Endothelial cell of umbilical vein (primary cell): ENCODE results near the gene CDX2. TPM values are rescaled to one million over a fixed set of nuclear protein-coding genes. Genes with fewer than 3 reads are reported as not detected.

Source experiments
- BruUV-seq: library from RNA; stranded (reverse); fragments of 400-500 nt; replicated peaks from 2 replicates; lab custom pipeline; 2021; lab: Mats Ljungman, UMichigan
- CTCF ChIA-PET: fragments of 300-600, 350-600 bp; sonication (Branson Sonifier 250); formaldehyde crosslinking; loops from one replicate; lab custom pipeline; 2021; ENCODE audit warnings: antibody characterized with exemption, inconsistent platforms; lab: Charles Lee
- POLR2A ChIA-PET: fragments of 300-600, 350-600 bp; sonication (Branson Sonifier 250); formaldehyde crosslinking; loops from one replicate; lab custom pipeline; 2021; ENCODE audit warnings: antibody characterized with exemption, inconsistent platforms; lab: Charles Lee
- DNase-seq: peaks from one replicate; pipeline ENCODE4 v3.0.0-alpha.2; 2011; ENCODE audit warnings: low read depth, low spot score
- FAIRE-seq: peaks from 2 replicates; lab custom pipeline; 2011; peaks lifted over from hg19 to GRCh38; lab: Jason Lieb, UNC
- H2AFZ ChIP-seq: 2 replicates; pipeline ENCODE4 v1.6.0; 2012; ENCODE audit warnings: low read depth, low read length, control low read depth, inconsistent platforms
- H3K27ac ChIP-seq: 2 replicates; pipeline ENCODE4 v1.5.1; 2011; ENCODE audit warnings: low read depth, mild to moderate bottlenecking, control low read depth, low read length, moderate library complexity; ENCODE audit not compliant: insufficient read depth
- H3K27me3 ChIP-seq, 2 experiments: 2 replicates each; pipeline versions ENCODE4 v1.6.0 to v1.6.1; 2011; ENCODE audit warnings: low read length in 2 of 2, mixed read lengths in 1 of 2; ENCODE audit not compliant: control insufficient read depth in 2 of 2, insufficient read depth in 2 of 2
- H3K36me3 ChIP-seq, 2 experiments: 2 replicates in 1 of 2; 3 replicates in 1 of 2; pipeline ENCODE4 v1.5.1; 2011; ENCODE audit warnings: low read length in 2 of 2, mild to moderate bottlenecking in 1 of 2, moderate library complexity in 1 of 2; ENCODE audit not compliant: control insufficient read depth in 2 of 2, insufficient read depth in 2 of 2; ENCODE audit errors: extremely low read depth in 1 of 2
- H3K4me1 ChIP-seq: 3 replicates; pipeline ENCODE4 v1.5.1; 2011; ENCODE audit warnings: mild to moderate bottlenecking, low read length; ENCODE audit not compliant: control insufficient read depth, insufficient read depth; ENCODE audit errors: extremely low read depth
- H3K4me2 ChIP-seq: 2 replicates; pipeline ENCODE4 v1.6.1; 2011; ENCODE audit warnings: low read length, control low read depth, mixed read lengths; ENCODE audit not compliant: insufficient read depth
- H3K4me3 ChIP-seq, 3 experiments: fragments of 200-600 bp in 1 of 3; sonication (generic), shearing (Covaris generic) in 1 of 3; replicated peaks in 1 of 3; 2 replicates each; pipeline ENCODE4 v1.5.1; 2011 to 2016; ENCODE audit warnings: control low read depth in 3 of 3, low read length in 3 of 3, mild to moderate bottlenecking in 2 of 3, inconsistent platforms in 1 of 3, low read depth in 1 of 3, moderate library complexity in 1 of 3; ENCODE audit not compliant: insufficient read depth in 1 of 3
- H3K79me2 ChIP-seq: 2 replicates; pipeline ENCODE4 v1.6.0; 2012; ENCODE audit warnings: low read length, inconsistent platforms; ENCODE audit not compliant: control insufficient read depth, insufficient read depth
- H3K9ac ChIP-seq: replicated peaks from 2 replicates; pipeline ENCODE3; 2011; ENCODE audit warnings: low read length, control low read depth; ENCODE audit not compliant: insufficient read depth; ENCODE audit errors: extremely low read depth
- H3K9me1 ChIP-seq: replicated peaks from 3 replicates; pipeline ENCODE4 v1.6.0; 2011; ENCODE audit warnings: mild to moderate bottlenecking, low read length; ENCODE audit not compliant: control insufficient read depth, insufficient read depth; ENCODE audit errors: extremely low read depth
- H3K9me3 ChIP-seq: replicated peaks from 2 replicates; pipeline ENCODE4 v1.5.1; 2012; ENCODE audit warnings: low read length, inconsistent platforms; ENCODE audit not compliant: control insufficient read depth, insufficient read depth
- H4K20me1 ChIP-seq: replicated peaks from 2 replicates; pipeline ENCODE3; 2011; ENCODE audit warnings: mild to moderate bottlenecking, low read length; ENCODE audit not compliant: control insufficient read depth, insufficient read depth; ENCODE audit errors: extremely low read depth
- CTCF ChIP-seq, 2 donors: IDR thresholded peaks; 1 replicate in 1 of 2; 2 replicates in 1 of 2; pipeline ENCODE4 v1.5.1; 2011; ENCODE audit warnings: low read length in 2 of 2, mild to moderate bottlenecking in 2 of 2, moderate library complexity in 2 of 2, control low read depth in 1 of 2, inconsistent platforms in 1 of 2, low read depth in 1 of 2; ENCODE audit not compliant: insufficient read depth in 1 of 2; ENCODE audit errors: extremely low read depth in 1 of 2
- EZH2 ChIP-seq: IDR thresholded peaks from 2 replicates; pipeline ENCODE4 v1.6.1; 2012; ENCODE audit warnings: borderline replicate concordance, low read depth, mild to moderate bottlenecking, moderate library complexity, low read length, inconsistent platforms; ENCODE audit not compliant: severe bottlenecking
- FOS ChIP-seq: IDR thresholded peaks from 2 replicates; pipeline ENCODE4 v1.6.1; 2011; ENCODE audit warnings: mild to moderate bottlenecking, low read length, moderate library complexity, borderline replicate concordance; ENCODE audit not compliant: insufficient read depth
- GATA2 ChIP-seq: IDR thresholded peaks from 2 replicates; pipeline ENCODE4 v1.7.0; 2011; ENCODE audit warnings: low read depth, mild to moderate bottlenecking, moderate library complexity, mixed read lengths, low read length; ENCODE audit not compliant: insufficient read length, insufficient read depth
- MAX ChIP-seq: IDR thresholded peaks from 2 replicates; pipeline ENCODE4 v1.6.1; 2011; ENCODE audit not compliant: insufficient read depth, insufficient read length
- MYC ChIP-seq: IDR thresholded peaks from one replicate; pipeline ENCODE4 v1.6.1; 2011; ENCODE audit warnings: mild to moderate bottlenecking, low read depth, low read length
- POLR2A ChIP-seq: IDR thresholded peaks from 2 replicates; pipeline ENCODE4 v1.6.1; 2012; ENCODE audit warnings: low read depth, mild to moderate bottlenecking, control low read depth, low read length
- POLR2AphosphoS5 ChIP-seq: IDR thresholded peaks from 2 replicates; pipeline ENCODE4 v1.6.1; 2012; ENCODE audit warnings: low read depth, mild to moderate bottlenecking, control low read depth, low read length, moderate library complexity; ENCODE audit not compliant: insufficient read depth
- dilution Hi-C: fragments of 300-500 bp; cut with MboI; formaldehyde crosslinking; loops from one replicate; pipeline ENCODE4 v1.15.0; 2019; ENCODE audit warnings: low sequenced_read_pairs; ENCODE audit not compliant: extremely low pct_ligation_motif_present
- intact Hi-C: fragments of 100-400 bp; cut with micrococcal nuclease; formaldehyde crosslinking; loops from one replicate; pipeline ENCODE4 v1.10.0; 2022
- polyA plus RNA-seq, 4 experiments: library from polyadenylated mRNA; depleted of rRNA in 3 of 4; stranded (reverse) in 3 of 4; unstranded in 1 of 4; fragments of >200 nt; gene quantifications; 2 replicates each; pipeline versions ENCODE4 v1.2.1 to v1.2.3, GENCODE V29; 2011 to 2012; ENCODE audit warnings: missing spikeins in 1 of 4
- total RNA-seq: library from RNA; stranded (reverse); gene quantifications from 2 replicates; pipeline ENCODE4 v1.2.3, GENCODE V29; 2021

CDX2 gene
- total and polyA plus RNA-seq, 2 donors (not counting 3 experiments of a cell fraction or from before 2014, with no cell fraction given): not detected

GRCh38 chr13:27965740-27966640 is 3.1 kb downstream of the CDX2 start:
- BruUV-seq: no TSS peak
- H3K4me3 ChIP-seq: no peak overlapping the region
- ChIA-PET CTCF (interaction anchor here (1.2 to 1.8 kb wide), 3 partner anchors 12 to 18 kb away, joined by 4 to 6 read pairs (median 5); no protein-coding TSS in a partner anchor), POLR2A (no interaction called here)
- H3K36me3 ChIP-seq: no peaks in the 10 kb centered on the region
- intact Hi-C loops: no loop called here
- no peak overlapping the region for H3K9ac ChIP-seq
- no peaks in the 10 kb centered on the region for H4K20me1 ChIP-seq
- no peak overlapping the region for H3K4me2 ChIP-seq
- H2AFZ ChIP-seq: no peak overlapping the region
- H3K9me3 ChIP-seq: no peaks in the 10 kb centered on the region
- DNase-seq (no peak), FAIRE-seq (no peak)
- H3K27ac ChIP-seq: no peak overlapping the region
- H3K9me1 ChIP-seq: no peaks in the 10 kb centered on the region
- H3K79me2 ChIP-seq: no peaks in the 10 kb centered on the region
- TF ChIP-seq POLR2AphosphoS5 (no peak), EZH2 (peak; percentile 29)
- H3K4me1 ChIP-seq: no peaks in the 10 kb centered on the region
- dilution Hi-C loops: no loop called here
- peaks cover 84 to 98% of the 10 kb centered on the region in 2 experiments for H3K27me3 ChIP-seq

- Histone ChIP-seq H3K4me2 (no peak overlapping the region), H3K27ac (no peak overlapping the region), H3K36me3 (no peaks in the 10 kb centered on the region), H4K20me1 (no peaks in the 10 kb centered on the region), H3K4me3 (no peak overlapping the region), H3K9ac (no peak overlapping the region), H3K9me3 (no peaks in the 10 kb centered on the region), H3K4me1 (peaks cover 3% of the 10 kb centered on the region), H2AFZ (no peak overlapping the region), H3K9me1 (no peaks in the 10 kb centered on the region), H3K27me3 (peaks cover 83 to 98% of the 10 kb centered on the region in 2 experiments), H3K79me2 (no peaks in the 10 kb centered on the region)
- no TSS peak for BruUV-seq
- no peak for FAIRE-seq
- dilution Hi-C loops (no loop called here), intact Hi-C loops (no loop called here)
- TF ChIP-seq POLR2A: no peak
- no peak for TF ChIP-seq MYC
- no peak for TF ChIP-seq FOS
- TF ChIP-seq CTCF (IDR thresholded peaks at IDR 0.05; ENCODE audit: extremely low read depth in 1 of 2, insufficient read depth in 1 of 2, low read depth in 1 of 2, low read length in 2 of 2): no peak
- no peak for TF ChIP-seq MAX
- no peak for TF ChIP-seq POLR2AphosphoS5
- no peak for TF ChIP-seq GATA2
- no peak for TF ChIP-seq EZH2
- CTCF ChIA-PET: interaction anchor here (1.2 to 1.8 kb wide), 3 partner anchors 11 to 19 kb away, joined by 4 to 6 read pairs (median 5); no protein-coding TSS in a partner anchor
- no peak for DNase-seq
- POLR2A ChIA-PET: no interaction called here
Observed at GRCh38 chr13:27965343-27965739, 3.8 kb downstream of the CDX2 start.
